ENCODE measurements around the gene GOLGA2. TPM values are rescaled to one million over a fixed set of nuclear protein-coding genes. Genes with fewer than 3 reads are reported as not detected.

GOLGA2 gene, protein sequence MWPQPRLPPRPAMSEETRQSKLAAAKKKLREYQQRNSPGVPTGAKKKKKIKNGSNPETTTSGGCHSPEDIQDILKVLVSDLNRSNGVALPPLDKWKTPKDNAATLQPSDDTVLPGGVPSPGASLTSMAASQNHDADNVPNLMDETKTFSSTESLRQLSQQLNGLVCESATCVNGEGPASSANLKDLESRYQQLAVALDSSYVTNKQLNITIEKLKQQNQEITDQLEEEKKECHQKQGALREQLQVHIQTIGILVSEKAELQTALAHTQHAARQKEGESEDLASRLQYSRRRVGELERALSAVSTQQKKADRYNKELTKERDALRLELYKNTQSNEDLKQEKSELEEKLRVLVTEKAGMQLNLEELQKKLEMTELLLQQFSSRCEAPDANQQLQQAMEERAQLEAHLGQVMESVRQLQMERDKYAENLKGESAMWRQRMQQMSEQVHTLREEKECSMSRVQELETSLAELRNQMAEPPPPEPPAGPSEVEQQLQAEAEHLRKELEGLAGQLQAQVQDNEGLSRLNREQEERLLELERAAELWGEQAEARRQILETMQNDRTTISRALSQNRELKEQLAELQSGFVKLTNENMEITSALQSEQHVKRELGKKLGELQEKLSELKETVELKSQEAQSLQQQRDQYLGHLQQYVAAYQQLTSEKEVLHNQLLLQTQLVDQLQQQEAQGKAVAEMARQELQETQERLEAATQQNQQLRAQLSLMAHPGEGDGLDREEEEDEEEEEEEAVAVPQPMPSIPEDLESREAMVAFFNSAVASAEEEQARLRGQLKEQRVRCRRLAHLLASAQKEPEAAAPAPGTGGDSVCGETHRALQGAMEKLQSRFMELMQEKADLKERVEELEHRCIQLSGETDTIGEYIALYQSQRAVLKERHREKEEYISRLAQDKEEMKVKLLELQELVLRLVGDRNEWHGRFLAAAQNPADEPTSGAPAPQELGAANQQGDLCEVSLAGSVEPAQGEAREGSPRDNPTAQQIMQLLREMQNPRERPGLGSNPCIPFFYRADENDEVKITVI
- total RNA-seq = 10 to 100 TPM; 88.6 to 92.2 TPM

DNA sequence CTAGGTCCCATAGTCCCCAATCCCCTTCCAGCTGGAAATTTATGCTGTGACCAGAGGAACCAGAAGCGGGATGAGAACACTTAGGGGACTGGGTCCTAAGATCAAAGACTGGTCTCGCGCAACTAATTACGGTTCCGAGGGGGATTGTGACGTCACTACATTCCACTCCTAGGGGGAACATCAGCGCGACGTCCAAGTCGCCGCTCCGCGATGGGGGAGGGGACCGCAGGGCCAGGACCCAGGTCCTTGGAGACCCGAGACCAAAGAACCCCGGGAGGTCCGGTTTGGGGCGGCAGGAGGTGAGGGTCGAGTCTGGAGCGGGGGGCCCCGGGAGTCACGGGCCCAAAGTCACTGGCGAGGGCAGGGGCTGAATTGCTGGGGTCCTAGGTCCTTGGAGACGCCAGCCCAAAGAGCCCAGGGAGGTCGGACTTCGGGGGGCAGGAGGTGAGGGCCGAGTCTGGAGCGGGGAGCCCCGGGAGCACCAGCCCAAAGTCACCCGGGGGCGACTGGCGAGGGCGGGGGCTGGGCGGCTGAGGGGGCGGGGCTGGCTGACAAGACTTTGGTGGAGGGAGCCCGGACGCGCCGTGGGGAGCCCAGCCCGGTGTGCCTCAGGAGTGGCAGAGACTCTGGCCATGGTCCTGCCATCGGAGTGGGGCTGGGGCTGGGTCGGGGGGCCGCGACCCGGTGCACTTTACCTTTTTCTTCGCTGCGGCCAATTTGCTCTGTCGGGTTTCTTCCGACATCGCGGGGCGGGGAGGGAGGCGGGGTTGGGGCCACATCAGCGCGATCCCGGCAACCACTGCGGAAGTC lies at the start of gene GOLGA2:
Gene GOLGA2 (minus strand): TSS at position 810 of the 810 bp plus-strand sequence. CDS start 31 bp downstream, at position 779.
- peak within 1 kb of the TSS; percentile 94 to 98 for H3K9ac ChIP-seq (ENCODE audit: low read depth in 2 of 2, low read length in 2 of 2)
- H3K9me3 ChIP-seq = no peaks in the 10 kb centered on the region
- peak within 1 kb of the TSS; percentile 58 for H3K4me3 ChIP-seq
- TF ChIP-seq, protein P1, sequence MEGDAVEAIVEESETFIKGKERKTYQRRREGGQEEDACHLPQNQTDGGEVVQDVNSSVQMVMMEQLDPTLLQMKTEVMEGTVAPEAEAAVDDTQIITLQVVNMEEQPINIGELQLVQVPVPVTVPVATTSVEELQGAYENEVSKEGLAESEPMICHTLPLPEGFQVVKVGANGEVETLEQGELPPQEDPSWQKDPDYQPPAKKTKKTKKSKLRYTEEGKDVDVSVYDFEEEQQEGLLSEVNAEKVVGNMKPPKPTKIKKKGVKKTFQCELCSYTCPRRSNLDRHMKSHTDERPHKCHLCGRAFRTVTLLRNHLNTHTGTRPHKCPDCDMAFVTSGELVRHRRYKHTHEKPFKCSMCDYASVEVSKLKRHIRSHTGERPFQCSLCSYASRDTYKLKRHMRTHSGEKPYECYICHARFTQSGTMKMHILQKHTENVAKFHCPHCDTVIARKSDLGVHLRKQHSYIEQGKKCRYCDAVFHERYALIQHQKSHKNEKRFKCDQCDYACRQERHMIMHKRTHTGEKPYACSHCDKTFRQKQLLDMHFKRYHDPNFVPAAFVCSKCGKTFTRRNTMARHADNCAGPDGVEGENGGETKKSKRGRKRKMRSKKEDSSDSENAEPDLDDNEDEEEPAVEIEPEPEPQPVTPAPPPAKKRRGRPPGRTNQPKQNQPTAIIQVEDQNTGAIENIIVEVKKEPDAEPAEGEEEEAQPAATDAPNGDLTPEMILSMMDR (IDR thresholded peaks at IDR 0.05) = no peak
- no peaks in the 10 kb centered on the region for H3K27me3 ChIP-seq
- peaks cover 7% of the 10 kb centered on the region for H3K4me1 ChIP-seq
- peak within 1 kb of the TSS; percentile 69 for H3K27ac ChIP-seq
- intact Hi-C loops (cut with DNase I) = no loop called here
- H3K36me3 ChIP-seq = peaks cover 9% of the 10 kb centered on the region
- peak; percentile 41 for DNase-seq

DNA sequence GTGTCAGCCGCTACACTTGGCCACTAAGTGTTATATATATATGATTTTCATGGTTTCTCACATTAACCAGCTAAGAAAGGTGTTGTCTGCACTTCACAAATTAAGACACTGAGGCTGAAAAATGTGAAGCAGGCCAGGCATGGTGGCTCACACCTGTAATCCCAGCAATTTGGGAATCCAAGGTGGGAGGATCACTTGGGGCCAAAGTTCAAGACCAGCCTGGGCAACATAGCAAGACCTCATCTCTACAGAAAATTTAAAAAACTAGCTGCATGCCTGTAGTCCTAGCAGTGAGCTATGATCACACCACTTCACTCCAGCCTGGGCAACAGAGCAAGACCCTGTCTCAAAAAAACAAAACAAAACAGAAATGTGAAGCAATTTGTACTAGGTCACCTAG lies 48.6 kb upstream of the GOLGA2 start:
- intact Hi-C loops (cut with DNase I) = no loop called here
- Histone ChIP-seq H3K27ac (no peak overlapping the region), H3K9ac (ENCODE audit: low read depth in 2 of 2, low read length in 2 of 2) (no peak overlapping the region), H3K4me3 (no peak overlapping the region), H3K36me3 (peaks cover 11% of the 10 kb centered on the region), H3K4me1 (peaks cover 6% of the 10 kb centered on the region), H3K9me3 (no peaks in the 10 kb centered on the region), H3K27me3 (no peaks in the 10 kb centered on the region)
- TF ChIP-seq, protein P1 (IDR thresholded peaks at IDR 0.05) = no peak
- no peak for DNase-seq

DNA sequence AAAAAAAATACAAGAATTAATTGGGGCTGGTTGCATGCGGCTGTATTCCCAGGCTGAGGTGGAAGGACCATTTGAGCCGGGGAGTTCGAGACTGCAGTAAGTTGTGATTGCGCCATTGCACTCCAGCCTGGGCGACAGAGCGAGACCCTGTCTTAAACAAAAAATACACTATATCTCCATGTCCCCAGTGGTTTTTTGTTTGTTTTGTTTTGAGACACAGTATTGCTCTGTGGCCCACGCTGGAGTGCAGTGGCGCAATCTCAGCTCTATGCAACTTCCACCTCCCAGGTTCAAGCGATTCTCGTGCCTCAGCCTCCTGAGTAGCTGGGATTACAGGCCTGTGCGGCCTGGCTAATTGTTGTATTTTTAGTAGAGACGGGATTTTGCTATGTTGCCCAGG lies 48.0 kb upstream of the GOLGA2 start:
- peaks cover 6% of the 10 kb centered on the region for H3K4me1 ChIP-seq
- H3K4me3 ChIP-seq = peak overlapping the region; percentile 95
- peaks cover 11% of the 10 kb centered on the region for H3K36me3 ChIP-seq
- H3K9ac ChIP-seq (ENCODE audit: low read depth in 2 of 2, low read length in 2 of 2) = peak overlapping the region in 1 of 2 donors; percentile 73
- no peaks in the 10 kb centered on the region for H3K9me3 ChIP-seq
- DNase-seq = no peak
- TF ChIP-seq, protein P1 (IDR thresholded peaks at IDR 0.05) = no peak
- no peak overlapping the region for H3K27ac ChIP-seq
- intact Hi-C loops (cut with DNase I) = no loop called here
- H3K27me3 ChIP-seq = no peaks in the 10 kb centered on the region

DNA sequence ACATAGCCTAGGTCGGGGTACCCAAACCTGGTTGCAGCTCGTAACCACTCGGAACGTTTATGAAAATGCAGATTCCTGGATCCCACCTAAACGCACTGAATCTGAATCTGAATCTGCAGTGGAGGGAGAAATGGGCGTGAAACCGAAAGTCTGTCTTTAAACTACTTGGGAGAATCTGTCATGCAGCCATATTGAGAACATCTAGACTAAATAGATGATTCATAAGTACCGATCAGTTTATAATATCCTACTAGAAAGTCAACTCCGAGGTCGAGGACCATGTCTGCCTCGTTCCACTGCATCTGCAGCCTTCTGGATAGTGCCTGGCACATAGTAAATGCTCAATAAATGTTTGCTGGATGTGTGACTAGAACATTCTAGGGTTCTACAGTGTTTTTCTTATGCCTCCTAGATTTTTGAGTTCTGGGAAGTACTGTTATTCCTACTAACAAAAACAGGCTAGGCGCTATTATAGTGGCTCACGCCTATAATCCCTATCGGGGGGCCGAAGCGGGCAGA lies 47.5 kb upstream of the GOLGA2 start:
- peak overlapping the region; percentile 85 for H3K27ac ChIP-seq
- H3K4me3 ChIP-seq = peak overlapping the region; percentile 95
- H3K9ac ChIP-seq (ENCODE audit: low read depth in 2 of 2, low read length in 2 of 2) = peak overlapping the region; percentile 71 to 73
- intact Hi-C loops (cut with DNase I) = no loop called here
- H3K4me1 ChIP-seq = peaks cover 6% of the 10 kb centered on the region
- H3K36me3 ChIP-seq = peaks cover 11% of the 10 kb centered on the region
- no peaks in the 10 kb centered on the region for H3K9me3 ChIP-seq
- H3K27me3 ChIP-seq = no peaks in the 10 kb centered on the region
- TF ChIP-seq, protein P1 (IDR thresholded peaks at IDR 0.05) = no peak
- DNase-seq = no peak
